ENCODE measurements around the gene PHRF1. TPM values are rescaled to one million over a fixed set of nuclear protein-coding genes. Genes with fewer than 3 reads are reported as not detected.

Gene PHRF1
- total and polyA plus RNA-seq, 9 of the 15 experiments (the other 6 are each of a cell fraction or from before 2014, with no cell fraction given) = 0.07 to 37.2 (median 7.7) TPM

- peak overlapping the region; percentile 87 for H2AFZ ChIP-seq (ENCODE audit: low read depth, low read length)
- H4K20me1 ChIP-seq (replicated peaks; ENCODE audit: control insufficient read depth, insufficient read depth, low read length) = peaks cover 37% of the 10 kb centered on the region
- CTCF ChIA-PET (ENCODE audit: low intra/inter-chr PET ratio) = no interaction called here
- peaks cover 33% of the 10 kb centered on the region; the same call in 2 of the 3 replicates for H3K36me3 ChIP-seq (ENCODE audit: control insufficient read depth, insufficient read depth, low read length)
- peak overlapping the region; percentile 94 for H3K4me2 ChIP-seq (ENCODE audit: insufficient read depth, low read length)
- peaks cover 12% of the 10 kb centered on the region for H3K9me1 ChIP-seq (ENCODE audit: control insufficient read depth, insufficient read depth, low read length)
- in situ Hi-C loops (cut with MboI) (no loop called here), intact Hi-C loops (cut with micrococcal nuclease) (no loop called here)
- peaks cover 46 to 74% of the 10 kb centered on the region in 2 experiments for H3K4me1 ChIP-seq (replicated peaks in 1 of 2; ENCODE audit: control insufficient read depth in 2 of 2, insufficient read depth in 2 of 2, low read length in 2 of 2)
- peaks cover 59% of the 10 kb centered on the region for H3K79me2 ChIP-seq (ENCODE audit: control insufficient read depth, insufficient read depth, low read length)
- POLR2A ChIA-PET = interaction anchor here (0.5 to 1.2 kb wide), 15 partner anchors 8 to 372 kb away, joined by 3 to 6 read pairs (median 3); no protein-coding TSS in a partner anchor
- H3K27ac ChIP-seq (ENCODE audit: extremely low read depth, low read depth, low read length) = peak overlapping the region; percentile 69; the same call in 2 of the 3 replicates
- BruUV-seq (replicated peaks) = TSS peak; percentile 81
- no peaks in the 10 kb centered on the region for H3K27me3 ChIP-seq (ENCODE audit: control insufficient read depth in 2 of 2, insufficient read depth in 2 of 2, low read length in 2 of 2)
- DNase-seq (ENCODE audit: extremely low read depth in 1 of 4, low spot score in 3 of 4) (peak in 2 of 4 experiments; percentile 81 to 92), FAIRE-seq (no peak), ATAC-seq (peak; percentile 76)
- peak overlapping the region; percentile 66 for H3K4me3 ChIP-seq
- H3K9ac ChIP-seq (ENCODE audit: insufficient read depth in 1 of 2, low read depth in 2 of 2, low read length in 2 of 2) = peak overlapping the region; percentile 61 to 91
- no peaks in the 10 kb centered on the region for H3K9me3 ChIP-seq (replicated peaks; ENCODE audit: control insufficient read depth, insufficient read depth, low read depth, low read length)
- under 1% methylated on average over 39 of the region's 81 CpGs for WGBS (ENCODE audit: insufficient coverage, low coverage, missing lambda C conversion rate)
- TF ChIP-seq, protein P1, sequence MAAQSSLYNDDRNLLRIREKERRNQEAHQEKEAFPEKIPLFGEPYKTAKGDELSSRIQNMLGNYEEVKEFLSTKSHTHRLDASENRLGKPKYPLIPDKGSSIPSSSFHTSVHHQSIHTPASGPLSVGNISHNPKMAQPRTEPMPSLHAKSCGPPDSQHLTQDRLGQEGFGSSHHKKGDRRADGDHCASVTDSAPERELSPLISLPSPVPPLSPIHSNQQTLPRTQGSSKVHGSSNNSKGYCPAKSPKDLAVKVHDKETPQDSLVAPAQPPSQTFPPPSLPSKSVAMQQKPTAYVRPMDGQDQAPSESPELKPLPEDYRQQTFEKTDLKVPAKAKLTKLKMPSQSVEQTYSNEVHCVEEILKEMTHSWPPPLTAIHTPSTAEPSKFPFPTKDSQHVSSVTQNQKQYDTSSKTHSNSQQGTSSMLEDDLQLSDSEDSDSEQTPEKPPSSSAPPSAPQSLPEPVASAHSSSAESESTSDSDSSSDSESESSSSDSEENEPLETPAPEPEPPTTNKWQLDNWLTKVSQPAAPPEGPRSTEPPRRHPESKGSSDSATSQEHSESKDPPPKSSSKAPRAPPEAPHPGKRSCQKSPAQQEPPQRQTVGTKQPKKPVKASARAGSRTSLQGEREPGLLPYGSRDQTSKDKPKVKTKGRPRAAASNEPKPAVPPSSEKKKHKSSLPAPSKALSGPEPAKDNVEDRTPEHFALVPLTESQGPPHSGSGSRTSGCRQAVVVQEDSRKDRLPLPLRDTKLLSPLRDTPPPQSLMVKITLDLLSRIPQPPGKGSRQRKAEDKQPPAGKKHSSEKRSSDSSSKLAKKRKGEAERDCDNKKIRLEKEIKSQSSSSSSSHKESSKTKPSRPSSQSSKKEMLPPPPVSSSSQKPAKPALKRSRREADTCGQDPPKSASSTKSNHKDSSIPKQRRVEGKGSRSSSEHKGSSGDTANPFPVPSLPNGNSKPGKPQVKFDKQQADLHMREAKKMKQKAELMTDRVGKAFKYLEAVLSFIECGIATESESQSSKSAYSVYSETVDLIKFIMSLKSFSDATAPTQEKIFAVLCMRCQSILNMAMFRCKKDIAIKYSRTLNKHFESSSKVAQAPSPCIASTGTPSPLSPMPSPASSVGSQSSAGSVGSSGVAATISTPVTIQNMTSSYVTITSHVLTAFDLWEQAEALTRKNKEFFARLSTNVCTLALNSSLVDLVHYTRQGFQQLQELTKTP (IDR thresholded peaks at IDR 0.05; ENCODE audit: low read depth in 1 of 2, partially characterized antibody in 2 of 2) = no peak
- TF ChIP-seq RBBP5 (IDR thresholded peaks at IDR 0.05; ENCODE audit: borderline replicate concordance, insufficient read depth, low read length, poor library complexity, severe bottlenecking) (peak; percentile 72), NFIX (CRISPR knock-in tag; IDR thresholded peaks at IDR 0.05; ENCODE audit: low read depth) (no peak), ZBTB7A (IDR thresholded peaks at IDR 0.05; ENCODE audit: borderline replicate concordance, control insufficient read depth, low read depth, low read length) (peak; percentile 22; the same call in 1 of the 2 replicates), ZC3H4 (CRISPR knock-in tag; IDR thresholded peaks at IDR 0.05; ENCODE audit: borderline replicate concordance) (no peak), ILF3 (IDR thresholded peaks at IDR 0.05; ENCODE audit: borderline replicate concordance) (no peak), SMARCC2 (IDR thresholded peaks at IDR 0.05; ENCODE audit: low read depth) (no peak), L3MBTL2 (IDR thresholded peaks at IDR 0.05) (peak; percentile 82)
- TF ChIP-seq, protein P2, sequence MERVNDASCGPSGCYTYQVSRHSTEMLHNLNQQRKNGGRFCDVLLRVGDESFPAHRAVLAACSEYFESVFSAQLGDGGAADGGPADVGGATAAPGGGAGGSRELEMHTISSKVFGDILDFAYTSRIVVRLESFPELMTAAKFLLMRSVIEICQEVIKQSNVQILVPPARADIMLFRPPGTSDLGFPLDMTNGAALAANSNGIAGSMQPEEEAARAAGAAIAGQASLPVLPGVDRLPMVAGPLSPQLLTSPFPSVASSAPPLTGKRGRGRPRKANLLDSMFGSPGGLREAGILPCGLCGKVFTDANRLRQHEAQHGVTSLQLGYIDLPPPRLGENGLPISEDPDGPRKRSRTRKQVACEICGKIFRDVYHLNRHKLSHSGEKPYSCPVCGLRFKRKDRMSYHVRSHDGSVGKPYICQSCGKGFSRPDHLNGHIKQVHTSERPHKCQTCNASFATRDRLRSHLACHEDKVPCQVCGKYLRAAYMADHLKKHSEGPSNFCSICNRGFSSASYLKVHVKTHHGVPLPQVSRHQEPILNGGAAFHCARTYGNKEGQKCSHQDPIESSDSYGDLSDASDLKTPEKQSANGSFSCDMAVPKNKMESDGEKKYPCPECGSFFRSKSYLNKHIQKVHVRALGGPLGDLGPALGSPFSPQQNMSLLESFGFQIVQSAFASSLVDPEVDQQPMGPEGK (CRISPR knock-in tag; IDR thresholded peaks at IDR 0.05; ENCODE audit: borderline replicate concordance) = no peak
Observed at GRCh38 chr11:575313-575995, 816 bp upstream of the PHRF1 start.

All from K562 (cell line).